IMR-90 (cell line): ENCODE data around the gene RAD51B. TPM values are rescaled to one million over a fixed set of nuclear protein-coding genes. Genes with fewer than 3 reads are reported as not detected.

Experiments
- ATAC-seq: fragments of 200-7000 bp; cut with Tn5 transposase; 2 replicates; pipeline ENCODE4 v1.9.1; 2020; ENCODE audit warnings: low read depth, mild to moderate bottlenecking, moderate library complexity
- BruUV-seq: library from RNA; stranded (reverse); fragments of 400-500 nt; replicated peaks from 2 replicates; lab custom pipeline; 2021; lab: Mats Ljungman, UMichigan
- CTCF ChIA-PET: fragments of 300-600 bp; formaldehyde crosslinking; extraction: SDS; loops from one replicate; lab custom pipeline; 2021; ENCODE audit warnings: antibody characterized with exemption; lab: Yijun Ruan, JAX
- POLR2A ChIA-PET: fragments of 300-600 bp; sonication (Branson Sonifier 250); formaldehyde crosslinking; loops from one replicate; lab custom pipeline; 2022; ENCODE audit warnings: antibody characterized with exemption; ENCODE audit not compliant: unreplicated experiment; lab: Charles Lee
- DNase-seq: peaks from one replicate; pipeline ENCODE4 v3.0.0; 2013
- H2AFZ ChIP-seq: replicated peaks from 2 replicates; pipeline ENCODE3; 2013; ENCODE audit warnings: low read length, mild to moderate bottlenecking; ENCODE audit not compliant: poor library complexity
- H2AK5ac ChIP-seq: 2 replicates; pipeline ENCODE4 v1.6.1; 2013; ENCODE audit warnings: low read depth, low read length, inconsistent platforms
- H2AK9ac ChIP-seq: replicated peaks from 2 replicates; pipeline ENCODE3; 2013; ENCODE audit warnings: mild to moderate bottlenecking, low read depth, low read length, moderate library complexity; ENCODE audit not compliant: poor library complexity
- H2BK120ac ChIP-seq: 2 replicates; pipeline ENCODE4 v1.6.1; 2013; ENCODE audit warnings: low read depth, low read length, inconsistent platforms
- H2BK15ac ChIP-seq: 3 replicates; pipeline ENCODE4 v1.6.1; 2013; ENCODE audit warnings: low read depth, low read length, inconsistent platforms
- H2BK20ac ChIP-seq: 2 replicates; pipeline ENCODE4 v1.6.1; 2013; ENCODE audit warnings: low read depth, mild to moderate bottlenecking, inconsistent platforms, low read length, moderate library complexity
- H2BK5ac ChIP-seq: 2 replicates; pipeline ENCODE4 v1.6.1; 2013; ENCODE audit warnings: mild to moderate bottlenecking, low read depth, low read length, inconsistent platforms; ENCODE audit not compliant: poor library complexity, severe bottlenecking
- H3K14ac ChIP-seq: replicated peaks from 2 replicates; pipeline ENCODE4 v1.6.1; 2013; ENCODE audit warnings: low read depth, low read length, inconsistent platforms
- H3K18ac ChIP-seq: 2 replicates; pipeline ENCODE4 v1.6.1; 2013; ENCODE audit warnings: low read depth, low read length, control low read depth
- H3K23ac ChIP-seq: 2 replicates; pipeline ENCODE4 v1.6.1; 2013; ENCODE audit warnings: low read depth, low read length, inconsistent platforms
- H3K27ac ChIP-seq: 2 replicates; pipeline ENCODE4 v1.5.1; 2013; ENCODE audit warnings: mild to moderate bottlenecking, control low read depth, low read length; ENCODE audit not compliant: insufficient read depth
- H3K27me3 ChIP-seq: 2 replicates; pipeline ENCODE4 v1.6.1; 2013; ENCODE audit warnings: low read length; ENCODE audit not compliant: control insufficient read depth, insufficient read depth
- H3K36me3 ChIP-seq: 2 replicates; pipeline ENCODE4 v1.6.1; 2013; ENCODE audit warnings: low read length, mixed read lengths; ENCODE audit not compliant: control insufficient read depth, insufficient read depth
- H3K4ac ChIP-seq: 2 replicates; pipeline ENCODE4 v1.6.1; 2013; ENCODE audit warnings: low read depth, low read length, inconsistent platforms
- H3K4me1 ChIP-seq: 2 replicates; pipeline ENCODE4 v1.6.1; 2013; ENCODE audit warnings: low read length, mixed read lengths; ENCODE audit not compliant: control insufficient read depth, insufficient read depth
- H3K4me2 ChIP-seq: 2 replicates; pipeline ENCODE4 v1.6.1; 2013; ENCODE audit warnings: low read depth, mild to moderate bottlenecking, control low read depth, low read length, moderate library complexity
- H3K4me3 ChIP-seq: 2 replicates; pipeline ENCODE4 v1.5.1; 2013; ENCODE audit warnings: low read depth, mild to moderate bottlenecking, control low read depth, low read length, moderate library complexity; ENCODE audit not compliant: insufficient read depth
- H3K56ac ChIP-seq: 2 replicates; pipeline ENCODE4 v1.6.1; 2013; ENCODE audit warnings: low read length, inconsistent platforms; ENCODE audit not compliant: insufficient read depth; ENCODE audit errors: extremely low read depth
- H3K79me1 ChIP-seq, 2 experiments: 2 replicates each; pipeline ENCODE4 v1.6.1; 2013; ENCODE audit warnings: low read length in 2 of 2, inconsistent platforms in 1 of 2, low read depth in 1 of 2
- H3K9ac ChIP-seq: 2 replicates; pipeline ENCODE4 v1.6.1; 2013; ENCODE audit warnings: low read depth, low read length, control low read depth
- H3K9me1 ChIP-seq: 2 replicates; pipeline ENCODE4 v1.6.1; 2013; ENCODE audit warnings: low read length, inconsistent platforms; ENCODE audit not compliant: insufficient read depth
- H3K9me3 ChIP-seq: 2 replicates; pipeline ENCODE4 v1.6.1; 2013; ENCODE audit warnings: low read length; ENCODE audit not compliant: control insufficient read depth, insufficient read depth
- H4K20me1 ChIP-seq: 2 replicates; pipeline ENCODE4 v1.6.1; 2013; ENCODE audit warnings: low read length, inconsistent platforms; ENCODE audit not compliant: insufficient read depth
- H4K5ac ChIP-seq: 2 replicates; pipeline ENCODE4 v1.6.1; 2013; ENCODE audit warnings: mild to moderate bottlenecking, low read depth, low read length, control low read depth
- H4K8ac ChIP-seq, 2 experiments: 2 replicates each; pipeline ENCODE4 v1.6.1; 2013; ENCODE audit warnings: low read depth in 2 of 2, low read length in 2 of 2, control low read depth in 1 of 2, inconsistent platforms in 1 of 2
- H4K91ac ChIP-seq: 2 replicates; pipeline ENCODE4 v1.6.1; 2013; ENCODE audit warnings: low read depth, low read length, inconsistent platforms; ENCODE audit not compliant: insufficient read depth
- BHLHE40 ChIP-seq: fragments of 150-350 bp; IDR thresholded peaks from 2 replicates; pipeline ENCODE4 v1.6.1; 2016; ENCODE audit warnings: mild to moderate bottlenecking, low read depth, low read length
- CEBPB ChIP-seq: IDR thresholded peaks from 2 replicates; pipeline ENCODE4 v1.6.1; 2012; ENCODE audit warnings: low read depth, low read length, improper control_type of control experiment
- CHD1 ChIP-seq: IDR thresholded peaks from 2 replicates; pipeline ENCODE4 v1.6.1; 2012; ENCODE audit warnings: low read depth, low read length, improper control_type of control experiment
- ELK1 ChIP-seq: fragments of 150-350 bp; IDR thresholded peaks from 2 replicates; pipeline ENCODE4 v1.6.1; 2016; ENCODE audit warnings: low read depth, mild to moderate bottlenecking, low read length, moderate library complexity, borderline replicate concordance
- FOS ChIP-seq: fragments of 150-350 bp; IDR thresholded peaks from 2 replicates; pipeline ENCODE4 v1.6.1; 2016; ENCODE audit warnings: low read depth, low read length
- MAZ ChIP-seq: IDR thresholded peaks from 2 replicates; pipeline ENCODE4 v1.6.1; 2012; ENCODE audit warnings: low read depth, mild to moderate bottlenecking, low read length, improper control_type of control experiment, moderate library complexity, borderline replicate concordance
- MXI1 ChIP-seq: IDR thresholded peaks from 2 replicates; pipeline ENCODE4 v1.6.1; 2012; ENCODE audit warnings: low read depth, mild to moderate bottlenecking, low read length, moderate library complexity, borderline replicate concordance
- RCOR1 ChIP-seq: IDR thresholded peaks from 2 replicates; pipeline ENCODE4 v1.6.1; 2012; ENCODE audit warnings: mild to moderate bottlenecking, low read length, improper control_type of control experiment; ENCODE audit not compliant: insufficient replicate concordance
- SMC3 ChIP-seq: fragments of 150-350 bp; IDR thresholded peaks from 2 replicates; pipeline ENCODE4 v1.6.1; 2016; ENCODE audit warnings: low read depth, mild to moderate bottlenecking, antibody characterized with exemption, low read length, moderate library complexity
- USF2 ChIP-seq: fragments of 150-350 bp; IDR thresholded peaks from 2 replicates; pipeline ENCODE4 v1.6.1; 2017; ENCODE audit warnings: mild to moderate bottlenecking, antibody characterized with exemption, low read length, low read depth
- WGBS, 2 experiments: methylation state at CpG; one replicate each; pipeline versions ENCODE4 v1.1.5 to v1.1.7; 2013; ENCODE audit warnings: missing lambda C conversion rate in 2 of 2; ENCODE audit not compliant: insufficient read length in 1 of 2; ENCODE audit errors: extremely low coverage in 2 of 2; 5-methylcytosine and 5-hydroxymethylcytosine counted together
- dilution Hi-C: fragments of 300-500 bp; cut with HindIII; formaldehyde crosslinking; loops from one replicate; pipeline ENCODE4 v1.14.3; 2018; ENCODE audit warnings: low sequenced_read_pairs; ENCODE audit not compliant: unreplicated experiment
- in situ Hi-C: fragments of 300-500 bp; cut with MboI; formaldehyde crosslinking; loops from 3 replicates; pipeline ENCODE4 v1.14.3; 2019; ENCODE audit warnings: low sequenced_read_pairs, inconsistent platforms, mixed read lengths
- intact Hi-C: fragments of 100-400 bp; cut with micrococcal nuclease; formaldehyde crosslinking; loops from 2 replicates; pipeline ENCODE4 v1.10.0; 2022
- polyA plus RNA-seq, 3 experiments: library from polyadenylated mRNA; depleted of rRNA; stranded (reverse); fragments of >200 nt; gene quantifications; 2 replicates each; pipeline ENCODE4 v1.2.3, GENCODE V29; 2012; ENCODE audit warnings: low replicate concordance in 1 of 3
- total RNA-seq: library from RNA; depleted of rRNA; stranded (reverse); fragments of >200 nt; gene quantifications from 2 replicates; pipeline ENCODE4 v1.2.3, GENCODE V29; 2012

Gene RAD51B
- total and polyA plus RNA-seq, 2 of the 4 experiments (the other 2 are of a cell fraction), result 5.1 to 18.8 TPM

GRCh38 chr14:68604822-68605221 lies 785.2 kb downstream of the RAD51B start:
- WGBS, 2 experiments, result 90% methylated on average over 2 of the region's 10 CpGs; no CpG with 5 or more reads in 1 of the 2 experiments
- H3K4ac ChIP-seq, result no peak overlapping the region
- no peak for ATAC-seq
- no peak overlapping the region for H4K91ac ChIP-seq
- no peak overlapping the region for H3K18ac ChIP-seq
- no peaks in the 10 kb centered on the region for H4K20me1 ChIP-seq
- no peak overlapping the region for H2BK20ac ChIP-seq
- no peak overlapping the region for H3K4me2 ChIP-seq
- H2BK15ac ChIP-seq, result no peak overlapping the region
- H3K9me3 ChIP-seq, result peaks cover 2% of the 10 kb centered on the region; the same call in 1 of the 2 replicates
- H2BK120ac ChIP-seq, result no peak overlapping the region
- no peak overlapping the region for H2AFZ ChIP-seq
- H3K56ac ChIP-seq, result no peak overlapping the region
- no peak overlapping the region for H3K14ac ChIP-seq
- H3K9me1 ChIP-seq, result peaks cover 19% of the 10 kb centered on the region
- in situ Hi-C loops, result no loop called here
- H2AK9ac ChIP-seq, result no peak overlapping the region
- dilution Hi-C loops, result no loop called here
- no peak overlapping the region for H4K5ac ChIP-seq
- no peak overlapping the region for H2BK5ac ChIP-seq
- intact Hi-C loops, result no loop called here
- DNase-seq, result no peak
- H3K23ac ChIP-seq, result no peak overlapping the region
- H3K4me1 ChIP-seq, result peaks cover 24% of the 10 kb centered on the region
- H3K9ac ChIP-seq, result no peak overlapping the region
- ChIA-PET POLR2A (no interaction called here), CTCF (no interaction called here)
- H3K27ac ChIP-seq, result no peak overlapping the region
- no peak overlapping the region for H4K8ac ChIP-seq
- no peak for TF ChIP-seq MXI1
- TF ChIP-seq CEBPB, result no peak
- TF ChIP-seq SMC3, result no peak
- no peak for TF ChIP-seq ELK1
- no peak for TF ChIP-seq RCOR1
- no peak for TF ChIP-seq MAZ
- no peak for TF ChIP-seq BHLHE40
- no peak for TF ChIP-seq USF2
- no peak for TF ChIP-seq FOS
- TF ChIP-seq CHD1, result no peak
- H3K36me3 ChIP-seq, result no peaks in the 10 kb centered on the region
- no TSS peak for BruUV-seq
- no peaks in the 10 kb centered on the region for H3K27me3 ChIP-seq
- H3K4me3 ChIP-seq, result no peak overlapping the region
- H3K79me1 ChIP-seq, result peaks cover 0 to 7% of the 10 kb centered on the region in 2 experiments; a peak in 1 of 4 replicates
- no peak overlapping the region for H2AK5ac ChIP-seq
